GM12878 (cell line): Measurements from ENCODE around the gene GXYLT1. TPM values are rescaled to one million over a fixed set of nuclear protein-coding genes. Genes with fewer than 3 reads are reported as not detected.

Experiments used
- ATAC-seq: fragments of 200-7000 bp; cut with Tn5 transposase; 3 replicates; pipeline ENCODE4 v1.9.1; 2020; ENCODE audit warnings: mild to moderate bottlenecking, moderate library complexity
- BruUV-seq: library from RNA; stranded (reverse); fragments of 400-500 nt; replicated peaks from 2 replicates; lab custom pipeline; 2021; lab: Mats Ljungman, UMichigan
- CTCF ChIA-PET: fragments of 300-600 bp; sonication (Branson Sonifier 250); formaldehyde crosslinking; extraction: SDS; loops from one replicate; lab custom pipeline; 2021; ENCODE audit warnings: inconsistent platforms; lab: Yijun Ruan, JAX
- POLR2A ChIA-PET: fragments of 350-600 bp; formaldehyde crosslinking; extraction: SDS; loops from one replicate; lab custom pipeline; 2021; ENCODE audit warnings: inconsistent platforms; lab: Charles Lee
- RAD21 ChIA-PET: fragments of 300-600 bp; sonication (Branson Sonifier 250); formaldehyde crosslinking; loops from one replicate; lab custom pipeline; 2023; ENCODE audit warnings: antibody characterized with exemption; ENCODE audit not compliant: unreplicated experiment; lab: Charles Lee
- SMC1A ChIA-PET: fragments of 300-600 bp; sonication (Branson Sonifier 250); formaldehyde crosslinking; loops from one replicate; lab custom pipeline; 2023; ENCODE audit not compliant: unreplicated experiment, uncharacterized antibody; lab: Charles Lee
- DNase-seq: peaks from one replicate; pipeline ENCODE4 v3.0.0-alpha.2; 2011; ENCODE audit warnings: low read depth, low spot score
- FAIRE-seq: peaks from 3 replicates; lab custom pipeline; 2011; peaks lifted over from hg19 to GRCh38; lab: Jason Lieb, UNC
- H2AFZ ChIP-seq: 2 replicates; pipeline ENCODE4 v1.6.0; 2011; ENCODE audit warnings: low read depth, low read length, control low read depth; ENCODE audit not compliant: control insufficient read depth
- H3K27ac ChIP-seq: 2 replicates; pipeline ENCODE4 v1.5.1; 2011; ENCODE audit warnings: control low read depth; ENCODE audit not compliant: control insufficient read depth, insufficient read depth
- H3K27me3 ChIP-seq, 2 experiments: replicated peaks in 1 of 2; 2 replicates each; pipeline versions ENCODE4 v1.6.0 to v1.6.1; 2011; ENCODE audit warnings: low read length in 1 of 2; ENCODE audit not compliant: control insufficient read depth in 2 of 2, insufficient read depth in 2 of 2
- H3K36me3 ChIP-seq, 2 experiments: 2 replicates each; pipeline ENCODE4 v1.5.1; 2011; ENCODE audit warnings: low read length in 1 of 2; ENCODE audit not compliant: control insufficient read depth in 2 of 2, insufficient read depth in 2 of 2
- H3K4me1 ChIP-seq: 2 replicates; pipeline ENCODE4 v1.6.1; 2011; ENCODE audit warnings: mild to moderate bottlenecking, low read length, moderate library complexity, mixed read lengths; ENCODE audit not compliant: control insufficient read depth, insufficient read depth
- H3K4me2 ChIP-seq: 2 replicates; pipeline ENCODE4 v1.6.0; 2011; ENCODE audit warnings: control low read depth; ENCODE audit not compliant: control insufficient read depth, insufficient read depth
- H3K4me3 ChIP-seq: fragments of 200-600 bp; sonication (generic); 2 replicates; pipeline ENCODE4 v1.5.1; 2016
- H3K79me2 ChIP-seq: 2 replicates; pipeline ENCODE4 v1.6.0; 2011; ENCODE audit warnings: low read length; ENCODE audit not compliant: control insufficient read depth, insufficient read depth
- H3K9ac ChIP-seq: 2 replicates; pipeline ENCODE4 v1.8.0; 2011; ENCODE audit warnings: low read length, control low read depth, mixed read lengths; ENCODE audit not compliant: control insufficient read depth, insufficient read depth
- H3K9me3 ChIP-seq: replicated peaks from 3 replicates; pipeline ENCODE4 v1.5.1; 2011; ENCODE audit warnings: mild to moderate bottlenecking, low read length; ENCODE audit not compliant: control insufficient read depth, insufficient read depth
- H4K20me1 ChIP-seq: 2 replicates; pipeline ENCODE4 v1.6.0; 2011; ENCODE audit not compliant: control insufficient read depth, insufficient read depth
- ASH2L ChIP-seq: fragments of 300-600, 200-600 bp; sonication (generic); IDR thresholded peaks from 2 replicates; pipeline ENCODE4 v1.6.1; 2017; ENCODE audit warnings: low read depth, mild to moderate bottlenecking, borderline replicate concordance
- CBX5 ChIP-seq: sonication (generic); IDR thresholded peaks from 2 replicates; pipeline ENCODE4 v1.6.1; 2016; ENCODE audit warnings: low read depth, moderate library complexity, mild to moderate bottlenecking, inconsistent platforms
- EED ChIP-seq: sonication (generic); IDR thresholded peaks from 2 replicates; pipeline ENCODE4 v1.6.1; 2016; ENCODE audit warnings: antibody characterized with exemption, low read depth
- MAX ChIP-seq: IDR thresholded peaks from 2 replicates; pipeline ENCODE4 v1.6.1; 2012; ENCODE audit warnings: low read depth, low read length, improper control_type of control experiment
- NFIC ChIP-seq: IDR thresholded peaks from 2 replicates; pipeline ENCODE4 v1.6.1; 2012; ENCODE audit warnings: low read depth, mild to moderate bottlenecking, inconsistent platforms, low read length, moderate library complexity
- PAX8 ChIP-seq: fragments of 450-650 bp; IDR thresholded peaks from 2 replicates; pipeline ENCODE4 v1.6.1; 2017; ENCODE audit warnings: mild to moderate bottlenecking, moderate library complexity
- RELB ChIP-seq: fragments of 450-650 bp; IDR thresholded peaks from 2 replicates; pipeline ENCODE4 v1.6.1; 2017; ENCODE audit warnings: low read depth, mild to moderate bottlenecking, moderate library complexity
- SMAD1 ChIP-seq: fragments of 450-650 bp; IDR thresholded peaks from 2 replicates; pipeline ENCODE4 v1.6.1; 2018; ENCODE audit warnings: mild to moderate bottlenecking, low read depth; ENCODE audit not compliant: partially characterized antibody
- SUPT20H ChIP-seq: IDR thresholded peaks from 2 replicates; pipeline ENCODE4 v1.6.1; 2011; ENCODE audit warnings: low read depth, mild to moderate bottlenecking, low read length, moderate library complexity, borderline replicate concordance; ENCODE audit not compliant: control insufficient read depth
- USF2 ChIP-seq: IDR thresholded peaks from 2 replicates; pipeline ENCODE4 v1.6.1; 2011; ENCODE audit warnings: low read depth, low read length, improper control_type of control experiment, borderline replicate concordance
- ZNF274 ChIP-seq: IDR thresholded peaks from one replicate; pipeline ENCODE4 v1.8.0; 2011; ENCODE audit not compliant: insufficient read length, insufficient read depth
- ZNF622 ChIP-seq: fragments of 450-650 bp; IDR thresholded peaks from 2 replicates; pipeline ENCODE4 v1.6.1; 2017; ENCODE audit warnings: mild to moderate bottlenecking, inconsistent platforms
- WGBS: methylation state at CpG from one replicate; pipeline ENCODE4 v1.1.6; 2016; ENCODE audit warnings: low lambda C conversion rate; ENCODE audit not compliant: insufficient replicate concordance, insufficient coverage; ENCODE audit errors: missing lambda C conversion rate; 5-methylcytosine and 5-hydroxymethylcytosine counted together
- in situ Hi-C: fragments of 300-500 bp; cut with MboI; formaldehyde crosslinking; loops from 9 replicates; pipeline ENCODE4 v1.14.3; 2018; ENCODE audit warnings: mixed read lengths
- intact Hi-C: fragments of 100-400 bp; cut with micrococcal nuclease; formaldehyde crosslinking; loops from one replicate; pipeline ENCODE4 v1.14.2; 2022; ENCODE audit not compliant: unreplicated experiment
- polyA plus RNA-seq, 11 experiments: library from polyadenylated mRNA; depleted of rRNA in 4 of 11; unstranded in 6 of 11; stranded (reverse) in 5 of 11; fragments of >200 nt; fragmentation: Nextera tagmentation in 4 of 11; fragmentation: Illumina TruSeq in 1 of 11; extraction: Ambion mirVana in 4 of 11; extraction: Trizol in 1 of 11; gene quantifications; 1 replicate in 1 of 11; 2 replicates in 10 of 11; pipeline versions ENCODE4 v1.2.1 to v1.2.3, GENCODE V29; 2011 to 2016; ENCODE audit warnings: inconsistent platforms in 2 of 11, missing spikeins in 2 of 11, low read depth in 1 of 11
- total RNA-seq, 4 experiments: library from RNA; depleted of rRNA in 3 of 4; stranded (reverse); fragments of >200 nt in 3 of 4; fragmentation: Illumina TruSeq in 1 of 4; extraction: Trizol in 1 of 4; gene quantifications; 2 replicates each; pipeline versions ENCODE4 v1.2.1 to v1.2.3, GENCODE V29; 2013 to 2021

The GXYLT1 gene
- total and polyA plus RNA-seq, 10 of the 15 experiments (the other 5 are each of a cell fraction or from before 2014, with no cell fraction given): 2.3 to 14.9 (median 8.9) TPM

- intact Hi-C loops: no loop called here
These were observed 58.6 kb downstream of the GXYLT1 start for GRCh38 chr12:42086031-42086430.

GRCh38 chr12:42085594-42085993 is 59.1 kb downstream of the GXYLT1 start:
- Histone ChIP-seq H4K20me1 (no peaks in the 10 kb centered on the region), H2AFZ (no peak overlapping the region), H3K4me3 (no peak overlapping the region), H3K79me2 (no peaks in the 10 kb centered on the region), H3K4me1 (no peaks in the 10 kb centered on the region), H3K9me3 (no peaks in the 10 kb centered on the region), H3K9ac (no peak overlapping the region), H3K36me3 (peaks cover 0 to 8% of the 10 kb centered on the region in 2 experiments; a peak in 1 of 4 replicates), H3K4me2 (no peak overlapping the region), H3K27me3 (no peaks in the 10 kb centered on the region), H3K27ac (no peak overlapping the region)
- no peak for TF ChIP-seq ASH2L
- TF ChIP-seq CBX5: no peak
- no peak for TF ChIP-seq ZNF274
- no peak for TF ChIP-seq PAX8
- TF ChIP-seq RELB: no peak
- TF ChIP-seq USF2: no peak
- TF ChIP-seq SMAD1: no peak
- no peak for TF ChIP-seq NFIC
- TF ChIP-seq MAX: no peak
- no peak for TF ChIP-seq EED
- TF ChIP-seq SUPT20H: no peak
- DNase-seq (no peak), FAIRE-seq (no peak), ATAC-seq (no peak)
- WGBS: 67% methylated on average over 3 of the region's 3 CpGs
- no TSS peak for BruUV-seq
- CTCF ChIA-PET: no interaction called here
- SMC1A ChIA-PET: interaction anchor here (1.1 to 1.4 kb wide), 4 partner anchors 11 to 339 kb away, joined by 3 to 5 read pairs (median 4); no protein-coding TSS in a partner anchor
- POLR2A ChIA-PET: interaction anchor here (1.6 kb wide), 1 partner anchor 12 kb away, joined by 3 read pairs; no protein-coding TSS in a partner anchor
- in situ Hi-C loops (no loop called here), intact Hi-C loops (no loop called here)
- RAD21 ChIA-PET: interaction anchor here (0.5 kb wide), 1 partner anchor 154 kb away, joined by 5 read pairs; no protein-coding TSS in a partner anchor

More at GRCh38 chr12:42086031-42086430, 58.6 kb downstream of the GXYLT1 start:
- no peak for FAIRE-seq
- no peak overlapping the region for H3K4me3 ChIP-seq
- WGBS: 66% methylated on average over 2 of the region's 2 CpGs
- H4K20me1 ChIP-seq: no peaks in the 10 kb centered on the region
- ChIA-PET SMC1A (interaction anchor here (0.9 to 1.4 kb wide), 7 partner anchors 10 to 338 kb away, joined by 3 to 6 read pairs (median 3); no protein-coding TSS in a partner anchor), CTCF (no interaction called here), POLR2A (interaction anchor here (1.6 kb wide), 1 partner anchor 11 kb away, joined by 3 read pairs; no protein-coding TSS in a partner anchor)
- H3K27me3 ChIP-seq: no peaks in the 10 kb centered on the region
- H2AFZ ChIP-seq: no peak overlapping the region
- no peak overlapping the region for H3K27ac ChIP-seq
- no peaks in the 10 kb centered on the region for H3K4me1 ChIP-seq
- no peaks in the 10 kb centered on the region for H3K9me3 ChIP-seq
- BruUV-seq: TSS peak; percentile 4
- no peak overlapping the region for H3K9ac ChIP-seq
- TF ChIP-seq ZNF622: no peak
- TF ChIP-seq EED: no peak
- TF ChIP-seq, all 136 proteins: peak for 0
- Histone ChIP-seq H3K36me3 (peaks cover 0 to 8% of the 10 kb centered on the region in 2 experiments; a peak in 1 of 4 replicates), H3K79me2 (no peaks in the 10 kb centered on the region), H3K4me2 (no peak overlapping the region)
- in situ Hi-C loops: no loop called here
- no peak for DNase-seq
- RAD21 ChIA-PET: interaction anchor here (0.5 kb wide), 1 partner anchor 154 kb away, joined by 5 read pairs; no protein-coding TSS in a partner anchor
- ATAC-seq: no peak
